LNCaP clone FGC (cell line): Measurements from ENCODE around the gene SAMHD1.
A peak's percentile ranks its signal among the peaks of the same experiment; 100 is the strongest.
"Not testable (repeated sequence)": the region's sequence is repeated elsewhere in the genome, so short reads cannot be mapped to it uniquely, and the experiment has no call there.

Source experiments
- DNase-seq: peaks from one replicate; pipeline ENCODE4 v3.0.0-alpha.2; 2011; ENCODE audit warnings: low read depth
- H3K4me3 ChIP-seq: 2 replicates; pipeline ENCODE4 v1.5.1; 2011; ENCODE audit warnings: mild to moderate bottlenecking, low read depth, low read length, control low read depth
- CTCF ChIP-seq: IDR thresholded peaks from 2 replicates; pipeline ENCODE4 v1.5.1; 2012; ENCODE audit warnings: mild to moderate bottlenecking; ENCODE audit not compliant: control insufficient read depth, insufficient read depth; ENCODE audit errors: extremely low read depth

Gene SAMHD1

DNA sequence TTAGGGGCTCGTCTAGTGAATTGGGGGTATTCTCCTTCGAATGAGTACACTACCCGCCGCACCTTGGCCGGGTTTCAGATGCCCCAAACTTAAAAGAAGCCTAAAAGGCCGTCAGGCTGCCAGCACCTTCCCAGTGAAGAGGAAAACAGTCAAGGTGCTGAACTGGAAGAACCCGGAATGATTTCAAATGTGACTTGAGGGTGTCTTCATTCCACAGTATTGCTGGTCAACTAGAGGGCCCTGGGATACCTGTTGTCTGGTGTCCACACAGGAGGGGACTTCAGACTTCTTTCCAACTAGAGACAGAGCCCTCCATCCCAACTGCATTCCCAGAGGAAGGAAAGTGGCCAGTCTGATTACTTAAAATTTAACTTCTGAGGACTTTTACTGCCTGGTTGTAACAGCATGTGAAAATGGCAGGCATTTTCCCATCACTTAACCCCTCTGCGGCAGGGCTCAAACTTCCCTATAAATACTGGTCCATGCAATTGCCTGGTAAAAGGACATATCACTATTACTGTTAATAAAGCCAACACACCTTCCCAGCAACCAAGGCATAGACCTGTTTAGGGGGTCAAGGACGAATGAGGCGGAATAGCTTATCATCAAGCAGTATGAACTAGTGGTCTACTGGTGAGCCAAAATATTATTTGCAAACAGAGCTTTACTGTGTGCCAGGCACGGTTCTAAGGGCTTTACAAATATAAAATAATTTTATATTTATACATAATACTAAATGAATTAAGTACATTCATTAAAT is 651 bp upstream of the SAMHD1 start:
- DNase-seq, result no peak
- H3K4me3 ChIP-seq, result peak overlapping the region; percentile 97
- no peak for TF ChIP-seq CTCF

GRCh38 chr20:36950414-36951197 is 902 bp downstream of the SAMHD1 start:
- DNase-seq, result no peak
- TF ChIP-seq CTCF, result no peak
- peak overlapping the region; percentile 97 for H3K4me3 ChIP-seq

DNA sequence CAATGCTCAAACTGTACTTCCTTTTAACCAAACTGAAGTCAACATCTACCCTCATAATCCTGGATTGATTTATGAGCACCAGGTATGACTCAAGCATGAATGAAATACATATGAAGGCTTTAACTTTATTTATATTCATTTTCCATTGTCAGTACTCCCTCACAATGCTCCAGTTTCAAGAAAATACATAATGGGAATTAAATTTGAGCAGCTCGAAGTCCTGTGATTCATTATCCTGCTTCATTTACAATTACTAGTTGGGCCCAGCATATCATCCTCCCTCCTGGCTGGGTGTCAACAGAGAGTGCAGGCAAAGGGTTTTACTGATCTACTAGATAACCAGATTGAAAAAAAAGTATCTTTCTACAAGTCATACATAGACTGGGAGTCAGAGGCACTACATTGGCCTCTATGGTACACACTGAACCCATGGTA is 10.1 kb downstream of the SAMHD1 start:
- TF ChIP-seq CTCF, result no peak
- H3K4me3 ChIP-seq, result no peak overlapping the region
- DNase-seq, result no peak

- H3K4me3 ChIP-seq, result no peak overlapping the region
- no peak for DNase-seq
- TF ChIP-seq CTCF, result no peak
Measured at GRCh38 chr20:36937402-36937770, 14.1 kb downstream of the SAMHD1 start.

GRCh38 chr20:36936761-36937401 is 14.6 kb downstream of the SAMHD1 start:
- H3K4me3 ChIP-seq, DNase-seq: not testable (repeated sequence)

DNA sequence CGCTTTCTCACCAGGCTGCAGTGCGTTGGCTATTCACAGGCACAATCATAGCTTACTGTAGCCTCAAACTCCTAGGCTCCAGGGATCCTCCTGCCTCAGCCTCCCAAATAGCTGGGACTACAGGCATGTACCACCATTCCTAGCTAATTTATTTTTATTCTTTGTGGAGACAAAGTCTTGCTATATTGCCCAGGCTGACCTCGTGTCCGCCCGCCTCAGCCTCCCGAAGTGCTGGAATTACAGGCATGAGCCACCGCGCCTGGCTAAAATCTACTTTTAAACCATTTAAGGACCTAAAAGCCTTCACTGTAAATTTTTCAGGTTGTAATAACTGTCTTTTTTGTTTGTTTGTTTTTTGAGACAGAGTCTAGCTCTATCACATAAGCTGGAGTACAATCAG is 15.2 kb downstream of the SAMHD1 start:
- no peak overlapping the region for H3K4me3 ChIP-seq
- no peak for DNase-seq
- TF ChIP-seq CTCF, result no peak

DNA sequence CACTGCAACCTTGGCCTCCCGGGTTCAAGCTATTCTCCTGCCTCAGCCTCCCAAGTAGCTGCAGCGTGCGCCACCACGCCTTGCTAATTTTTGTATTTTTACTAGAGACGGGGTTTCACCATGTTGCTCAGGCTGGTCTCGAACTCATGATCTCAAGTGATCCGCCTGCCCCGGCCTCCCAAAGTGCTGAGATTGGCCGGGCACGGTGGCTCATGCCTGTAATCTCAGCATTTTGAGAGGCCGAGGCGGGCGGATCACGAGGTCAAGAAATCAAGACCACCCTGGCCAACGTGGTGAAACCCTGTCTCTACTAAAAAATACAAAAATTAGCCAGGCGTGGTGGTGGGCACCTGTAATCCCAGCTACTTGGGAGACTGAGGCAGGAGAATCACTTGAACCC is 17.9 kb downstream of the SAMHD1 start:
- H3K4me3 ChIP-seq, DNase-seq: not testable (repeated sequence)
